Measurements from ENCODE around the gene MGLL.

MGLL gene

GRCh38 chr3:127784865-127785710, 37.2 kb downstream of the MGLL start:
- Histone ChIP-seq H3K9ac (no peak overlapping the region), H4K20me1 (ENCODE audit: insufficient read depth) (no peaks in the 10 kb centered on the region), H3K36me3 (ENCODE audit: insufficient read depth) (no peaks in the 10 kb centered on the region), H2AFZ (ENCODE audit: low read depth) (no peak overlapping the region), H3K27ac (no peak overlapping the region), H3K79me2 (ENCODE audit: insufficient read depth, low read depth) (no peaks in the 10 kb centered on the region), H3K4me2 (no peak overlapping the region), H3K27me3 (ENCODE audit: insufficient read depth, low read depth) (no peaks in the 10 kb centered on the region), H3K4me1 (ENCODE audit: low read depth, poor library complexity, severe bottlenecking) (no peaks in the 10 kb centered on the region), H3K4me3 (IDR thresholded peaks at IDR 0.05; ENCODE audit: insufficient read depth, low read depth, low read length) (no peak overlapping the region)
- no peak for TF ChIP-seq CTCF (conservative IDR thresholded peaks at IDR 0.05; ENCODE audit: low read depth, low read length)

GRCh38 chr3:127784283-127784682, 38.0 kb downstream of the MGLL start:
- Histone ChIP-seq H3K27ac (no peak overlapping the region), H3K4me2 (no peak overlapping the region), H3K27me3 (ENCODE audit: insufficient read depth, low read depth) (no peaks in the 10 kb centered on the region), H3K36me3 (ENCODE audit: insufficient read depth) (no peaks in the 10 kb centered on the region), H2AFZ (ENCODE audit: low read depth) (no peak overlapping the region), H3K79me2 (ENCODE audit: insufficient read depth, low read depth) (no peaks in the 10 kb centered on the region), H3K4me1 (ENCODE audit: low read depth, poor library complexity, severe bottlenecking) (no peaks in the 10 kb centered on the region), H4K20me1 (ENCODE audit: insufficient read depth) (no peaks in the 10 kb centered on the region), H3K9ac (no peak overlapping the region), H3K4me3 (IDR thresholded peaks at IDR 0.05; ENCODE audit: insufficient read depth, low read depth, low read length) (no peak overlapping the region)
- no peak for TF ChIP-seq CTCF (conservative IDR thresholded peaks at IDR 0.05; ENCODE audit: low read depth, low read length)

- H3K4me3 ChIP-seq (IDR thresholded peaks at IDR 0.05; ENCODE audit: insufficient read depth, low read depth, low read length), result no peak overlapping the region
- H3K27ac ChIP-seq, result no peak overlapping the region
- H3K4me1 ChIP-seq (ENCODE audit: low read depth, poor library complexity, severe bottlenecking), result no peaks in the 10 kb centered on the region
- H3K36me3 ChIP-seq (ENCODE audit: insufficient read depth), result no peaks in the 10 kb centered on the region
- no peak overlapping the region for H3K4me2 ChIP-seq
- H2AFZ ChIP-seq (ENCODE audit: low read depth), result no peak overlapping the region
- H3K27me3 ChIP-seq (ENCODE audit: insufficient read depth, low read depth), result no peaks in the 10 kb centered on the region
- no peaks in the 10 kb centered on the region for H3K79me2 ChIP-seq (ENCODE audit: insufficient read depth, low read depth)
- H4K20me1 ChIP-seq (ENCODE audit: insufficient read depth), result no peaks in the 10 kb centered on the region
- H3K9ac ChIP-seq, result no peak overlapping the region
- no peak for TF ChIP-seq CTCF (conservative IDR thresholded peaks at IDR 0.05; ENCODE audit: low read depth, low read length)
These were observed 38.6 kb downstream of the MGLL start for GRCh38 chr3:127783642-127784160.

GRCh38 chr3:127783166-127783565, 39.1 kb downstream of the MGLL start:
- H3K4me3 ChIP-seq (IDR thresholded peaks at IDR 0.05; ENCODE audit: insufficient read depth, low read depth, low read length), result no peak overlapping the region
- H3K9ac ChIP-seq, result no peak overlapping the region
- no peaks in the 10 kb centered on the region for H4K20me1 ChIP-seq (ENCODE audit: insufficient read depth)
- no peaks in the 10 kb centered on the region for H3K79me2 ChIP-seq (ENCODE audit: insufficient read depth, low read depth)
- no peak for TF ChIP-seq CTCF (conservative IDR thresholded peaks at IDR 0.05; ENCODE audit: low read depth, low read length)
- H3K36me3 ChIP-seq (ENCODE audit: insufficient read depth), result no peaks in the 10 kb centered on the region
- no peak overlapping the region for H3K27ac ChIP-seq
- no peak overlapping the region for H2AFZ ChIP-seq (ENCODE audit: low read depth)
- no peaks in the 10 kb centered on the region for H3K4me1 ChIP-seq (ENCODE audit: low read depth, poor library complexity, severe bottlenecking)
- H3K27me3 ChIP-seq (ENCODE audit: insufficient read depth, low read depth), result no peaks in the 10 kb centered on the region
- H3K4me2 ChIP-seq, result no peak overlapping the region

Data from KMS-11 (cell line).